GM23248 (cell line): ENCODE measurements around the gene HEBP2. TPM values are rescaled to one million over a fixed set of nuclear protein-coding genes. Genes with fewer than 3 reads are reported as not detected.

Source experiments
- DNase-seq: peaks from one replicate; pipeline ENCODE4 v3.0.0-alpha.2; 2015
- H2AFZ ChIP-seq: fragments of 200-600 bp; sonication (generic); 2 replicates; pipeline ENCODE4 v1.6.1; 2016; ENCODE audit warnings: antibody characterized with exemption
- H3F3A ChIP-seq: fragments of 200-600 bp; sonication (generic); 2 replicates; pipeline ENCODE4 v1.6.1; 2016; ENCODE audit warnings: mild to moderate bottlenecking, antibody characterized with exemption, mixed run types; ENCODE audit not compliant: insufficient read depth
- H3K27ac ChIP-seq: fragments of 200-600 bp; sonication (generic); 2 replicates; pipeline ENCODE4 v1.5.1; 2016; ENCODE audit warnings: mild to moderate bottlenecking
- H3K27me3 ChIP-seq: fragments of 200-600 bp; sonication (generic); replicated peaks from 2 replicates; pipeline ENCODE4 v1.6.1; 2016; ENCODE audit warnings: mild to moderate bottlenecking; ENCODE audit not compliant: insufficient read depth
- H3K36me3 ChIP-seq: fragments of 200-600 bp; sonication (generic); 2 replicates; pipeline ENCODE4 v1.6.1; 2016; ENCODE audit warnings: low read depth, mild to moderate bottlenecking
- H3K4me1 ChIP-seq: fragments of 200-600 bp; sonication (generic); 2 replicates; pipeline ENCODE4 v1.6.1; 2016; ENCODE audit warnings: mild to moderate bottlenecking; ENCODE audit not compliant: insufficient read depth
- H3K4me2 ChIP-seq: fragments of 200-600 bp; sonication (generic); one replicate; pipeline ENCODE4 v1.6.1; 2016; ENCODE audit warnings: mild to moderate bottlenecking; ENCODE audit not compliant: unreplicated experiment
- H3K4me3 ChIP-seq: fragments of 200-600 bp; sonication (generic); 2 replicates; pipeline ENCODE4 v1.5.1; 2016; ENCODE audit warnings: mild to moderate bottlenecking
- H3K79me2 ChIP-seq: fragments of 200-600 bp; sonication (generic); 2 replicates; pipeline ENCODE4 v1.6.1; 2016; ENCODE audit warnings: mild to moderate bottlenecking; ENCODE audit not compliant: insufficient read depth
- H3K9ac ChIP-seq: fragments of 200-600 bp; sonication (generic); 2 replicates; pipeline ENCODE4 v1.6.1; 2016; ENCODE audit warnings: mild to moderate bottlenecking
- H3K9me2 ChIP-seq: fragments of 200-600 bp; sonication (generic); 2 replicates; pipeline ENCODE4 v1.6.1; 2016; ENCODE audit warnings: mixed run types, mild to moderate bottlenecking, moderate library complexity; ENCODE audit not compliant: insufficient read depth
- H3K9me3 ChIP-seq: fragments of 200-600 bp; sonication (generic); one replicate; pipeline ENCODE4 v1.6.1; 2017; ENCODE audit warnings: low read depth
- H4K20me1 ChIP-seq: fragments of 200-600 bp; sonication (generic); 2 replicates; pipeline ENCODE4 v1.6.0; 2016; ENCODE audit not compliant: insufficient read depth
- EZH2 ChIP-seq: fragments of 200-600 bp; sonication (generic); IDR thresholded peaks from 2 replicates; pipeline ENCODE4 v1.6.1; 2018; ENCODE audit warnings: antibody characterized with exemption, mild to moderate bottlenecking; ENCODE audit not compliant: insufficient read depth, poor library complexity, severe bottlenecking
- EZH2phosphoT487 ChIP-seq: fragments of 200-600 bp; sonication (generic); IDR thresholded peaks from 2 replicates; pipeline ENCODE4 v1.6.1; 2018; ENCODE audit warnings: antibody characterized with exemption, moderate library complexity, mild to moderate bottlenecking, low read depth; ENCODE audit not compliant: insufficient read depth
- WGBS, 2 experiments: methylation state at CpG; one replicate each; pipeline ENCODE4 v1.1.6; 2015 to 2017; ENCODE audit warnings: low lambda C conversion rate in 2 of 2, low coverage in 1 of 2; ENCODE audit errors: missing lambda C conversion rate in 2 of 2; 5-methylcytosine and 5-hydroxymethylcytosine counted together
- in situ Hi-C: fragments of 300-500 bp; cut with MboI; formaldehyde crosslinking; loops from 2 replicates; pipeline ENCODE4 v1.15.0; 2020
- polyA plus RNA-seq: library from polyadenylated mRNA; unstranded; fragments of >200 nt; fragmentation: Nextera tagmentation; extraction: Ambion mirVana; gene quantifications from 2 replicates; pipeline ENCODE4 v1.2.1, GENCODE V29; 2016
- total RNA-seq: library from RNA; depleted of rRNA; stranded (reverse); fragments of >200 nt; shearing (Covaris generic); gene quantifications from 2 replicates; pipeline ENCODE4 v1.2.3, GENCODE V29; 2014

HEBP2 gene
- total and polyA plus RNA-seq, 2 experiments from 2014 or later: 62.8 to 102 TPM

- H3K9me2 ChIP-seq: no peaks in the 10 kb centered on the region
- TF ChIP-seq EZH2: no peak
- TF ChIP-seq EZH2phosphoT487: no peak
- no peaks in the 10 kb centered on the region for H3K79me2 ChIP-seq
- H3K9me3 ChIP-seq: no peaks in the 10 kb centered on the region
- no peak overlapping the region for H3K4me2 ChIP-seq
- no peaks in the 10 kb centered on the region for H3K4me1 ChIP-seq
- no peak overlapping the region for H3K27ac ChIP-seq
- in situ Hi-C loops: no loop called here
- no peak overlapping the region for H2AFZ ChIP-seq
- no peak overlapping the region for H3K4me3 ChIP-seq
- H3F3A ChIP-seq: no peaks in the 10 kb centered on the region
- H4K20me1 ChIP-seq: no peaks in the 10 kb centered on the region
- WGBS, 2 experiments: 96 to 98% methylated on average over 3 of the region's 3 CpGs
- no peaks in the 10 kb centered on the region for H3K27me3 ChIP-seq
- no peaks in the 10 kb centered on the region for H3K36me3 ChIP-seq
- no peak overlapping the region for H3K9ac ChIP-seq
- no peak for DNase-seq
Observed at GRCh38 chr6:138419766-138420165, 15.7 kb downstream of the HEBP2 start.

DNA sequence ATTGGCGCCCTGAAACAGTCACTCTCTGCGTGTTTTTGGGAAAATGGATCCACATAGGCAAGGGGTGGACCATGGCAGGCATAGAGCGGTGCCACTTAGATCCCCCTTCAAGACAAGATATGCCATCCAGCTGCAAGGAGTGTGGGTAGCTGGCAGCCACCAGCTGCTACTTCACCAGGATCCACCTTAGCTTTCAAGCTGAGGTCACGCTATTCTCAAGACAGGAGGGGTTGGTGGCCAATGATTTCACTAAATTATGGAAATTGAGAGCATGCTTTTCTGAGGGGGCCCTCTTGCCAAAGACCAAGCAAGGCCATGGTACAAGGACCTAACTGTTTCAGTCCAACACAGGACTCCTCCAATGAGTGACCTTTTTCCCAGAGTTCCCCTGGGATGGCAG is 16.3 kb downstream of the HEBP2 start:
- no peak overlapping the region for H3K9ac ChIP-seq
- DNase-seq: no peak
- TF ChIP-seq EZH2phosphoT487: no peak
- TF ChIP-seq EZH2: no peak
- H3K4me1 ChIP-seq: no peaks in the 10 kb centered on the region
- H4K20me1 ChIP-seq: no peaks in the 10 kb centered on the region
- no peak overlapping the region for H3K4me3 ChIP-seq
- in situ Hi-C loops: no loop called here
- no peaks in the 10 kb centered on the region for H3K9me2 ChIP-seq
- H2AFZ ChIP-seq: no peak overlapping the region
- H3K4me2 ChIP-seq: no peak overlapping the region
- H3K27me3 ChIP-seq: no peaks in the 10 kb centered on the region
- H3K27ac ChIP-seq: no peak overlapping the region
- H3K79me2 ChIP-seq: no peaks in the 10 kb centered on the region
- H3K9me3 ChIP-seq: no peaks in the 10 kb centered on the region
- H3F3A ChIP-seq: no peaks in the 10 kb centered on the region
- H3K36me3 ChIP-seq: no peaks in the 10 kb centered on the region
- 94% methylated on average over 4 of the region's 4 CpGs for WGBS, 2 experiments

GRCh38 chr6:138421089-138421488 is 17.1 kb downstream of the HEBP2 start:
- 67 to 68% methylated on average over 6 of the region's 6 CpGs for WGBS, 2 experiments
- H4K20me1 ChIP-seq: no peaks in the 10 kb centered on the region
- no peaks in the 10 kb centered on the region for H3K79me2 ChIP-seq
- no peak for TF ChIP-seq EZH2phosphoT487
- H3K36me3 ChIP-seq: no peaks in the 10 kb centered on the region
- H3K4me1 ChIP-seq: no peaks in the 10 kb centered on the region
- no peak overlapping the region for H3K9ac ChIP-seq
- in situ Hi-C loops: no loop called here
- no peaks in the 10 kb centered on the region for H3K27me3 ChIP-seq
- H2AFZ ChIP-seq: no peak overlapping the region
- no peak for DNase-seq
- H3K4me3 ChIP-seq: no peak overlapping the region
- H3K9me2 ChIP-seq: no peaks in the 10 kb centered on the region
- no peaks in the 10 kb centered on the region for H3F3A ChIP-seq
- no peaks in the 10 kb centered on the region for H3K9me3 ChIP-seq
- no peak overlapping the region for H3K27ac ChIP-seq
- H3K4me2 ChIP-seq: no peak overlapping the region

DNA sequence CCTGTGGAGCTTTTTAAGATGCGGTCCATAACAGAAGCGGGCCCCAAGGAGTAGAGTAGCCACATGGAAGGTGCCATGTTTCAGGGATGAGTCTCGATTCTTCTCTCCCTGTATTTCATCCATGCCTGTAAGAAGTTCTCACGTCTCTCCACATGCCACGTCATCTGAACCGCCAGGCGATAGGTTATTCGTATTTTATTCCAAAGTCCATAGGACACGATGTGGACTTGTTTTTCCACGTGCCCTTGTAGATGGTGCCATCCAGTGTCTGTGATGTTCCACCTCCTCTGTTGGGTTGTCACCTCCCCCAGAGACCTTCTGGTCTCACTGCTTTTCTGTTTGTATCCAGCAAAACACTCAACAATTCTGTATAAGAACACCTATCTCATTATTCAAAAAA is 17.6 kb downstream of the HEBP2 start:
- H3K27me3 ChIP-seq: no peaks in the 10 kb centered on the region
- no peak for TF ChIP-seq EZH2
- TF ChIP-seq EZH2phosphoT487: no peak
- no peaks in the 10 kb centered on the region for H3K4me1 ChIP-seq
- no peaks in the 10 kb centered on the region for H3K9me3 ChIP-seq
- H3K4me2 ChIP-seq: no peak overlapping the region
- H3F3A ChIP-seq: no peaks in the 10 kb centered on the region
- DNase-seq: no peak
- no peak overlapping the region for H2AFZ ChIP-seq
- in situ Hi-C loops: no loop called here
- H3K36me3 ChIP-seq: no peaks in the 10 kb centered on the region
- no peaks in the 10 kb centered on the region for H3K79me2 ChIP-seq
- no peak overlapping the region for H3K9ac ChIP-seq
- WGBS, 2 experiments: 96 to 98% methylated on average over 10 of the region's 10 CpGs
- H3K27ac ChIP-seq: no peak overlapping the region
- no peaks in the 10 kb centered on the region for H3K9me2 ChIP-seq
- H3K4me3 ChIP-seq: no peak overlapping the region
- H4K20me1 ChIP-seq: no peaks in the 10 kb centered on the region

DNA sequence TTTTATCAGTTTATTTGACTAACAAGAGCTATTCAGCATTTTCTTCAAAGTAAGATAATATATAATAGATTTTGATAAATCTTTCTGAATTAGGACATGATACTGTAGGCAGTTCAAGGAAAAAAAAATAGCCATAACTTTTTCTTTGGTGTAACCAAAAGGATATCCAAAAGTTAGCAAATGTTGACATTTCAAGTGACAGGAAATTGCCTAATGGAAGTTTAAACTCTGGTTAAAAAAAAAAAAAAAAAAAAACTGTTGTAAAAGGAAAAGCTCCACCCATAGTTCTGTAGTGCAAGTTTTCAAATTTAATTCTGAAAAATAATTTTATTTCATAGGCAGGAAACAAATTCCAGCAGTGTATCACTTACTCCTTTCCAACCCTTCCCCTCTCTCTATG is 18.8 kb downstream of the HEBP2 start:
- Histone ChIP-seq H3K9me3 (no peaks in the 10 kb centered on the region), H2AFZ (no peak overlapping the region), H3F3A (no peaks in the 10 kb centered on the region), H4K20me1 (no peaks in the 10 kb centered on the region), H3K4me2 (no peak overlapping the region), H3K9ac (no peak overlapping the region), H3K27me3 (no peaks in the 10 kb centered on the region), H3K4me3 (no peak overlapping the region), H3K4me1 (no peaks in the 10 kb centered on the region), H3K9me2 (no peaks in the 10 kb centered on the region), H3K27ac (no peak overlapping the region), H3K36me3 (no peaks in the 10 kb centered on the region), H3K79me2 (no peaks in the 10 kb centered on the region)
- TF ChIP-seq EZH2: no peak
- TF ChIP-seq EZH2phosphoT487: no peak
- in situ Hi-C loops: no loop called here
- peak; percentile 30 for DNase-seq
